Right lung (tissue), 5 donors: ENCODE results near the gene SIRT7. TPM values are rescaled to one million over a fixed set of nuclear protein-coding genes. Genes with fewer than 3 reads are reported as not detected.
"Not testable (repeated sequence)": the region's sequence is repeated elsewhere in the genome, so short reads cannot be mapped to it uniquely, and the experiment has no call there.

Experiments used
- DNase-seq, 2 donors: peaks; one replicate each; pipeline ENCODE4 v3.0.0-alpha.2; 2013
- polyA plus RNA-seq, 5 donors: library from polyadenylated mRNA; unstranded; fragments of 120-200 nt; gene quantifications; one replicate each; pipeline versions ENCODE4 v1.2.1 to v1.2.3, GENCODE V29; 2013; ENCODE audit warnings: inconsistent platforms in 1 of 5, low replicate concordance in 1 of 5; ENCODE audit not compliant: insufficient read length in 5 of 5, insufficient read depth in 1 of 5

The SIRT7 gene
- polyA plus RNA-seq, 5 donors = 9.7 to 15.2 (median 12.9) TPM

DNA sequence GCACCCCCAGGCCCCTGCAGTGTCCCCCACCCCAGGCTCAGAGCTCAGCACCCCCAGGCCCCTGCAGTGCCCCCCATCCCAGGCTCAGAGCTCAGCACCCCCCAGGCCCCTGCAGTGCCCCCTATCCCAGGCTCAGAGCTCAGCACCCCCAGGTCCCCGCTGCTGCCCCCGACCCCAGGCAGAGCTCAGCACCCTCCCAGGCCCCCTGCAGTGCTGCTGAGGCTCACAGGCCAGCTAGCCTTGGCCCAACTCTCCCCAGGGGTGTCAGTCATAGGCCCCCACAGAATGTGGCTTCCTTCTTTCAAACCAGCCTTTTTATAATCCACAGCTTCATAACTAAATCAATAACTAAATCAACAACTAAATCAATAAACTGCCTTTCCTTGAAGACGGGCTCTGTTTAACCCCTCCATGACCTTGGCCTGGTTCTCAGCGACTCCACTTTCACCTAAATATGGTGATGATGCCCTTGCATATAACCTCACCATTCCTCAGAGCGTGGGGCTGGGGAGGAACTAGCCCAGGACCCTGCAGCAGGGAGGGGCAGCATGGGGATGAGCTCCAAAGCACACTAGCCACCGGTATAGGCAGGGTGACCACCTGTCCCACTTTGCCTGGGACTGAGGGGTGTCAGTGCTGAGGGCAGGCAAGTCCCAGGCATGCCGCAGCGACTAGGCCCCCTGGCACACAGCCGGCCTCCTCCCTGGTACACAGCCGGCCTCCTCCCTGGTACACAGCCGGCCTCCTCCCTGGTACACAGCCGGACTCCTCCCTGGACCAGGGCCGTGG, 38.0 kb upstream of the SIRT7 start:
- DNase-seq = no peak

GRCh38 chr17:81955058-81955681, 37.2 kb upstream of the SIRT7 start:
- no peak for DNase-seq

DNA sequence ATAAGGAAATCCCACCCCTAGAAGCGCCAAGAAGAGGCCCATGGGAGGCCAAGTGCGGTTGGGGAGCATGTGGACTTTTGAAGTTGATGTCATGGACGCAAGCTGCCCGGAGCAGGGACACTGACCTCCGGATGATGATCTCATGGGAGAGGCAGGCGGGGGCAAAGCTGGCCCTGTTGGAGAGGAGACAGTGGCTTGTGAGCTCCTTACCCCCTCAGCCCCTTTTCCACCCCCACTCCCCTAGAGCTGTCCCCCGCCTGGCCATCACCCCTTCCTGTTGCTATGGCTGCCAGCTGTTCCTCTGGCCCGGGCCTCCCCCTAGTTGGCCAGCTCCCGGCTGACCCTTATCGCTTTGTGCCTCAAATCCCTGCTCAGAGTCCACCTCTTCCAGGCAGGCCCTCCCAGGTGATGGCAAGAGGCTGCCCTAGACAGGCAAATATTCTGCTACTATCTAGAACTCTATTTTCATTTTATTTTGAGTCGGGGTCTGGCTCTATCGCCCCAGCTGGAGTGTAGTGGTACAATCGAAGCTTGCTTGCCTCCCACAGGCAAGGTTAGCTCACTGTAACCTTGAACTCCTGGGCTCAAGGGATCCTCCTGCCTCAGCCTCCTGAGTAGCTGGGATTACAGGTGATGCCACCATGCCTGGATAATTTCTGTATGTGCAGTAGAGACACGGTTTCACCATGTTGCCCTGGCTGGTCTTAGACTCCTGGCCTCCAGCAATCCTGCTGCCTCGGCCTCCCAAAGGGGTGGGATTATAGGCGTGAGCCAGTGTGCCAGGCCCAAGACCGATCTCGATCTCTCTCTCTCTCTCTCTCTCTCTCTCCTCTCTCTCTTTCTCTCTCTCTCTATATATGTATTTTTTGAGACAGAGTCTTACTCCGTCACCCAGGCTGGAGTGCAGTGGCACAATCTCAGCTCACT, 36.4 kb upstream of the SIRT7 start:
- no peak for DNase-seq

DNA sequence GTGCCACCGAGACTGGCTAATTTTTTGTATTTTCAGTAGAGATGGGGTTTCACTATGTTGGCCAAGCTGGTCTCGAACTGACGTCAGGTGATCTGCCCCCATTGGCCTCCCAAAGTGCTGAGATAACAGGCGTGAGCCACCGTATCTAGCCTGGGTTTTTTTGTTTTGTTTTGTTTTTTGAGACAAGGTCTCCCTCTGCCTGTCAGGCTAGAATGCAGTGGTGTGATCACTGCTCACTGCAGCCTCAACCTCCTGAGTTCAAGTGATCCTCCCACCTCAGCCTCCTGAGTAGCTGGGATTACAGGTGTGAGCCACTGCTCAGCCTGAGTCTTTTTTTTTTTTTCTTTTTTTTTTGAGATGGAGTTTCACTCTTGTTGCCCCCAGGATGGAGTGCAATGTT, 35.5 kb upstream of the SIRT7 start:
- not testable (repeated sequence) for DNase-seq

GRCh38 chr17:81952792-81953228, 34.8 kb upstream of the SIRT7 start:
- DNase-seq = no peak

DNA sequence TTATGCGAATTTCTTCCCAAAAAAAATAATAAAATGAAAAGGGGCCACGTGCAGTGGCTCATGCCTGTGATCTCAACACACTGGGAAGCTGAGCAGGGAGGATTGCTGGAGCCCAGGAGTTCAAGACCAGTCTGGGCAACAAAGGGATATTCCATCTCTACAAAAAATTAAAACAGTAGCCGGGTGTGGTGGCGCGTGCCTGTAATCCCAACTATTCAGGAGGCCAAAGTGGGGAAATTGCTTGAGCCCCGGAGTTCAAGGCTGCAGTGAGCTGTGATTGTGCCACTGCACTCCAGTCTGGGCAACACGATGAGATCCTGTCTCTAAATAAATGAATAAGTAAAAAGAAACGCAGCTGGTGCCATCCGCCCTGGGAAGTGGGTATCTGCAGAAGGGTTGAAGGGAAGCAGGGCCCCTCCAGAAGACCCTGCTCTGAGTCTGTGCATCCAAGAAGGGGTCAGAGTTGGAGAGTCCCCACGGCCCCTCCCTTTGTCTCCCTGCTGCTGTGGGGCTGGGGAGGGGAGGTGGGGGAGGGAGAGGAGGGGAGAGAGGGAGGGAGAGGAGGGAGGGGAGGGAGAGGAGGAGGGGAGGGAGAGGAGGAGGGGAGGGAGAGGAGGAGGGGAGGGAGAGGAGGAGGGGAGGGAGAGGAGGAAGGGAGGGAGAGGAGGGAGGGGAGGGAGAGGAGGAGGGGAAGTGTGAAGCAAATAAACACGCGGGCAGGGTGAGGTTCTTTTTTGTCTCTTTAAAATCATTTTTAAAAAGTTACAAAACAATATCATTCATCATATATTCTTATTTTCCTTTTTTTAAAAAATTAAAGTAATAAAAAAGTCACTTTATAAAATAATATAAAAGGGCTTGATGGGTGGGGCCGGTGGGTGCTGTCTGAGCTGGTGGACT, 34.1 kb upstream of the SIRT7 start:
- DNase-seq = no peak

DNA sequence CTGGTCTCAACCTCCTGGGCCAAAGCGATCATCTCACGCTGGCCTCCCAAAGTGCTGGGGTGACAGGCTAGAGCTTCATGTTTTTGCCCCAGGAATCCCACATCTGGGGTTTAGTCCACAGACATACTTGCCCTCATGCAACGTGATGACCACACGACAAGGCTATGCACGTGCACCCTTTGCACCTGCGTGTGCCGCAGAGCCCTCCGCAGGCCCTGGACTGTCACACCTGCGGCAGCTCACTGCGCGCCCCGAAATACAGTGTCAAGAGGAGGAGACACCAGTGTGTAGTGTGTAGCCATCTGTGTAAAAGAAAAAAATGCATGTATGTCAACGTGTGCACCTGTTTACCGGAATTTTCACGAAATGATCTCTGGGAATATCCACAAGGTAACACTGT, 32.5 kb upstream of the SIRT7 start:
- DNase-seq = no peak

DNA sequence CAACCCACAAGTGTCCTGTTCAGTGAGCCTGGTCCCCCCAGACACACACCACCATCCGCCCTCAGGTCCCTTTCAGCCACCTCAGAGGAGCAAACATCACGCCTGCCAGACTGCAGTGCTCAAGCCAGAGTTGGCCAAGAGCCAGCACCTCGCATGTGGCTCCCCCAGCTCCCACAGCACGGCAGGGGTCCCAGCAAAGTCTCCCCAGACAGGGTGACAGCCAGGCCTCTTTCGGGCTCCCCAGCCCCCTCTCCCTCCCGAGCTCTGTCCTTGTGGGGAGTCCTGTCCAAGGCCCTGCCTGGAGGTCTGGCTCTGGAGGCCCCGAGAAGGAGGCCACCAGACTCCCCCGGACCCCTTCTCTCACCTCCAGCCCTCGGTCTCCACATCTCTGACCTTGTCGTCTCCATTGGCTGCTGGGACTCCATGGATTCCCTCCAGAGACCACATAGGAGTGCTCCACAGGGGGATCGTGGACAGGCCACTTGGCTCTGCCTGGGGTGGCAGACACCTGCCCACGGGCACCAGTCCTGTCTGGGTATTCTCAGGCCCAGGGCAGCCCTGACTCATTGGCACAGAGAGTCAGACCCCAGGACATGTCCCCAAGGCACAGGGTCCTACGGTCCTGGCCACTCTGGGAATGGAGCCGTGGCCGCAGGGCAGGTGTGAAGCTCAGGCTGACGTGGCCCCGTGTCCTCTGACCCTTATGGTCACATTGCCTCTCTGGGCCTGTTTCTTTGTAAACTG, 30.8 kb upstream of the SIRT7 start:
- no peak for DNase-seq

DNA sequence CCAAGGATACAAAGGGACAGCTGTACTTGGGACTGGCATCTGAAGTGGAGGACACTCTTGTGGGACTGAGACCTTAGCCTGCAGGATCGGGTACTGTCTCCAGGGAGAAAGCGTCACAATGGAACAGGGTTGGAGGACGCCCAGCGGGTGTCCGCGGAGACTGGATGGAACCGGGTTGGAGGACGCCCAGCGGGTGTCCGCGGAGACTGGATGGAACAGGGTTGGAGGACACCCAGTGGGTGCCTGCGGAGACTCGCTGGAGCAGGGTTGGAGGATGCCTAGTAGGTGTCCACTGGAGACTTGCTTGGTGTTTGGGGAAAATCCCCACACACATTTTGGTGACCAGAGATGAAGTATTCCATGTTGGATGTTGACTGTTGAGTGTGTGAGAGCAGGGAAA, 29.2 kb upstream of the SIRT7 start, which contains the start of gene MYADML2:
Gene MYADML2 (minus strand): TSS at position 45 of the 400 bp plus-strand sequence. CDS start 5,492 bp downstream, outside the sequence.
- no peak for DNase-seq

DNA sequence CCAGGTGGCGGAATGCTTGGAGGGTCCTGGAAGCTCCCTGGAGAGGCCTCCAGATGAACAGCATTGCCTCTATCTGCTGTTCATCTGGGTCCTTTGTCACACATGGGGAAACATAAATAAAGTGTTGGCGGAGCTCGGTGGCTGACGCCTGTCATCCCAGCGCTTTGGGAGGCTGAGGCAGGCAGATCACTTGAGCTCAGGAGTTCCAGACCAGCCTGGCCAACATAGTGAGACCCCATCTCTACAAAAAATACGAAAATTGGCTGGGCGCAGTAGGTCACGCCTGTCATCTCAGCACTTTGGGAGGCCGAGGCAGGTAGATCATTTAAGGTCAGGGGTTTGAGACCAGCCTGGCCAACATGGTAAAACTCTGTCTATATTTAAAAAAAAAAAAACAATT, 26.9 kb upstream of the SIRT7 start:
- no peak for DNase-seq

DNA sequence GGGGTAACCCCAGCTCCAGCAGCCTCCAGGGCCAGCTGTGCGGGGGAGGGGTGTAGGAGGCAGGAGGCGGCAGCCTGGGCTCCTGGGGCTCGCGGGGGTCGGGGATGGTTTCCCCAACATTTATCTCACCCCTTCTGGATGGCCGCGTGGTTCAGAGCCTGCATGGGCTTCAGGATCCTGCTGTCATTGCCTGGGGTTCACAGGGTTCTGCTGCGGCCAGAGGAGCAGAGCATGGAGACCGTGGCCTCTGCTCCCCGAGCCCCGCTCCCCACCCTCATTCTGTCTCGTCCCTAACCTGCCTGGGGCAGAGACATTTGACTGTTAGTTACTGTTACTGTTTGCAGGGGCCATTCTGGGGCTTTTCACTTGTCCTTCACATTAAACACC, 24.2 kb upstream of the SIRT7 start:
- no peak for DNase-seq

GRCh38 chr17:81941484-81942166, 23.6 kb upstream of the SIRT7 start:
- DNase-seq = no peak

DNA sequence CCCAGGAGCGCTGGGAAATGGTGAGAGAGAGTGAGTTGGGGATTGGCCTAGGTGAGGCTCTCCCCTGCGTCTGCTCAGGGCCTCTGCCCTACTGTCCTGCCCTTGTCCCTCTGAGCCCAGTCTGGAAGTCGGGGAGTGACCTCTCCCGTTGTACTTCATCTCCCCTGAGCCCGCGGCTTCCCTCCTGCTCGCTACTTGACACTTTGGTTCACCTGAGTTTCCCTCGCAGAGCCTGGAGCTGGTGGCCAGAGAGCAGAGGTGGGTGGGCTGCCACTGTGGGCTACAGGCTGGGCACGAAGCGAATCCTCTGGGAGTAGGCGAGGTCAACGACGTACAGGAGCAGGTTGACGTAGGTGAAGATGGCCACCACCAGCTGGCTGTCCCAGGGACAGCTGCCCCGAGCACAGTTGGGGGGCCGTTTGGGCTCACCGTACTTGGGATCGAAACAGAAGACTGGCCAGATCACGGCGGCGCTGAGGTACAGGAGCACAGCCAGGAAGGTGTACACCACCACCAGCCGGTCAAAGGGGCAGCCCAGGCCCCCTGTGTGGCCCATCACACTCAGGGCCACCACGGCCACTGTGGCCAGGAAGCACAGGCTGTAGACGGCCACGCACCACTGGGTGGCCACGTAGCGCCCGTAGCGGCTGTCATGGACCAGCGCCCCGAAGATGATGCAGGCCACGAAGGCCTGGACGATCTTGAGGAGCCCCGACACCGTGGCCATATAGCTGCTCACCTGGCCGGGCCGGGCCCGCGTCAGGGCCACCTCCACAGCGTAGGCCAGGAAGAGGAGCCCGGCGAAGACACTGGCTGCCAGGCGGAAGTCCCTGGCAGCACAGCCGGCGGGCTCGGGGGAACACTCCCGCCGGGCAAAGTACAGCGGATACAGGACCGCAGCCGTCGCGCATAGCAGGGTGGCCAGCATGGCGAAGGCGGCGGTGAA, 22.8 kb upstream of the SIRT7 start:
- no peak for DNase-seq

- no peak for DNase-seq
Measured at GRCh38 chr17:81939881-81940385, 22.0 kb upstream of the SIRT7 start.

- DNase-seq = no peak
Measured at GRCh38 chr17:81939218-81939617, 21.2 kb upstream of the SIRT7 start.

DNA sequence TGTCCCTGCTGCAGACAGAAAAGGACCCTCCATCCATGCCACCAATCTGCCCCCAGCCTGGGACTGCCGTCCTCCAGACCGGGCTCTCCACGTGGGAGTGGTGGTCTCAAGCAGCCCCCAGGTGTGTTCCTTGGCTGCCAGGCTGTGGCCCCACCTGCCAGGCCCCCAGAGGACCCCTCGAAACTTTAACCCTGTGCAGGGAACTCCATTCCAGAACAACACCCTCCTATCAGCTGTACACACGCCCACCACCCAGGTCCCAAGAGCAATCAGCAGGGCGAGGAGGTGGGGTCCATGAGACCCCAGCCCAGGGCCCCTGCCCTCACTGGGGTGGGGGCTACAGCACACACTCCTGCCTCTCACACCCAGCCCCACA, 17.7 kb upstream of the SIRT7 start:
- DNase-seq = no peak

DNA sequence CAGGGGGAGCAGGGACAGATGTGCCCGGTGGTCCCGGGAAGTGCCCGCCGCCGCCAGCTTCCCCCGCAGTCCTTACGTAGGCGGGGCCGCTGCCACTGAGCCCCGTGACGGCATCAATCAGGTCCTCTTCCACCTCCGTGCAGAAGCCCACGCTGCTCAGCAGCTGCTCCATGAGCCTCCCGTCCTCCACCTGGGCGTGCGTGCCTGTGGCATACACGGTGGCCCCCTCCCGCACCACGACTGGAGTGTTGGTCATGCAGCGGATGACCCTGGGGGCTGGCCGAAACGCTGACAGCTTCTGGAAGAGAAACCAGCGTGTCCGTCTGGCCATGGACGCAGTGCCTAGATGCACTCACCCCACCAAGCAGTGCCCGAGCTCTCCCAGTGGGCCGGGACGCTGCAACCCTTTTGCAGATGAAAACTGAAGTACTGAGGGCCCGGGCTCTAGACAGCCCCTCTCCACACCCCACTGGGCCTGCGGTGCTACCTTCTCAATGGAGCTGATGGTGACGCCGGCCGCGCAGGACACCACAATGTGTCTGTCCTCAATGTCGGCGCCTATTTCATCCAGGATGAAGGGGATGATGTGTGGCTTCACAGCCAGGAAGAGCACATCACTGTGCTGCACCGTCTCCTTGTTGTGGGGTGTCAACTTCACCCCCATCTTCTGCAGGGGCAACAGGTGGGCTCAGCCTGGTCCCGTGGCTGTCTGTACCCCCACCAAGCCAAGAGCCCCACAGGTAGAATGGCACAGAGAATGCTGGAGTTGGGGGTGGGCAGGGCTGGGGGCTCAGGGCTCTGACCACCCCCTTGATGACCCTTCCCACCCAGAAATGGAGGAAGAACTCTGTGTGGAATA, 17.1 kb upstream of the SIRT7 start:
- no peak for DNase-seq
